ENCODE data around the gene RALGPS1. TPM values are rescaled to one million over a fixed set of nuclear protein-coding genes. Genes with fewer than 3 reads are reported as not detected.

RALGPS1 gene
- total RNA-seq, 4 donors from 2014 or later: 3.3 to 9.8 (median 6.7) TPM

DNA sequence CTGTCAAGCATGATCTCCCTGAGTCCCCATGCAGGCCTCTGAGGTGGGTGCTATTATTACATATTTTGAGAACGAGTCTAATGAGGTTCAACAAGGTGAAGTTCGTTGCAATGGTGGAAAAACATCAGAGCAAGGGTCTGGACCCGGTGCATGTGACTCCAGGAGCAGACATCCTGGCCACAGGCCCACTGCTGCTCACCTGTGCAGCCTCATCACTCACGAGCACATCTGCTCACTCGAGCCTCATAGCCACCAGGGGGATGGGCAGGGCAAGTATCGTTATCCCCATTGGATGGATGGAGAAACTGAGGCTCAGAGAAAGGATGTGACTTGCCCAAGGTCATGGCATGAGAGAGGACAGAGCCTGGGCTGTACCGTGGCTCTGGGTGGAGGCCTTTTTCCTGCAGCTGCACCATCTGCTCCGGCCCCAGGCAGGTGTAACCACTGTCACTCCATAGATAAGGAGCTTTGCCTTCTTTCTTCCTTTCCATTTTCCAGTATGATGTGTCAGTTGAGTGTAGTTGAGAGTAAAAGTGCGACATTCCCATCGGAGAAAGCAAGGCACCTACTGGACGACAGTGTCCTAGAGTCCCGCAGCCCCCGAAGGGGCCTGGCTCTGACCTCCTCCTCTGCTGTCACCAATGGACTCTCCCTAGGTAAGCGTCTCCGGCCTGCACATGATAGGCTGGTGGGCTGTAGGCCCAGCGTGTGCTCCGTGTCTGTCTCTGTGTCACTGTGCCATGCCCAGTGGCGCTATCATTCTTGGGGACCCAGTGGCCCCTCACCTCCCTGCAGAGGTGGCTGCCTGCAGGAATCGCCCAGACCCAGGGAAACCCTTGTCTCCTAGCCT, 281.6 kb downstream of the RALGPS1 start:
- 94 to 97% methylated on average over 15 to 17 of the region's 19 CpGs for WGBS, 2 donors
- H3K9me3 ChIP-seq: no peaks in the 10 kb centered on the region
- no peak overlapping the region for H3K4me3 ChIP-seq
- TF ChIP-seq EP300 (IDR thresholded peaks at IDR 0.05) (no peak), POLR2A (IDR thresholded peaks at IDR 0.05) (no peak)
- TF ChIP-seq, protein P1, sequence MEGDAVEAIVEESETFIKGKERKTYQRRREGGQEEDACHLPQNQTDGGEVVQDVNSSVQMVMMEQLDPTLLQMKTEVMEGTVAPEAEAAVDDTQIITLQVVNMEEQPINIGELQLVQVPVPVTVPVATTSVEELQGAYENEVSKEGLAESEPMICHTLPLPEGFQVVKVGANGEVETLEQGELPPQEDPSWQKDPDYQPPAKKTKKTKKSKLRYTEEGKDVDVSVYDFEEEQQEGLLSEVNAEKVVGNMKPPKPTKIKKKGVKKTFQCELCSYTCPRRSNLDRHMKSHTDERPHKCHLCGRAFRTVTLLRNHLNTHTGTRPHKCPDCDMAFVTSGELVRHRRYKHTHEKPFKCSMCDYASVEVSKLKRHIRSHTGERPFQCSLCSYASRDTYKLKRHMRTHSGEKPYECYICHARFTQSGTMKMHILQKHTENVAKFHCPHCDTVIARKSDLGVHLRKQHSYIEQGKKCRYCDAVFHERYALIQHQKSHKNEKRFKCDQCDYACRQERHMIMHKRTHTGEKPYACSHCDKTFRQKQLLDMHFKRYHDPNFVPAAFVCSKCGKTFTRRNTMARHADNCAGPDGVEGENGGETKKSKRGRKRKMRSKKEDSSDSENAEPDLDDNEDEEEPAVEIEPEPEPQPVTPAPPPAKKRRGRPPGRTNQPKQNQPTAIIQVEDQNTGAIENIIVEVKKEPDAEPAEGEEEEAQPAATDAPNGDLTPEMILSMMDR (IDR thresholded peaks at IDR 0.05): no peak
- H3K27ac ChIP-seq: no peak overlapping the region
- H3K27me3 ChIP-seq: no peaks in the 10 kb centered on the region
- H3K36me3 ChIP-seq: peaks cover 0 to 11% (median 0%) of the 10 kb centered on the region in 3 donors
- H3K4me1 ChIP-seq: peaks cover 0 to 28% (median 15%) of the 10 kb centered on the region in 4 donors
- no peak for DNase-seq (ENCODE audit: low spot score in 2 of 2)

DNA sequence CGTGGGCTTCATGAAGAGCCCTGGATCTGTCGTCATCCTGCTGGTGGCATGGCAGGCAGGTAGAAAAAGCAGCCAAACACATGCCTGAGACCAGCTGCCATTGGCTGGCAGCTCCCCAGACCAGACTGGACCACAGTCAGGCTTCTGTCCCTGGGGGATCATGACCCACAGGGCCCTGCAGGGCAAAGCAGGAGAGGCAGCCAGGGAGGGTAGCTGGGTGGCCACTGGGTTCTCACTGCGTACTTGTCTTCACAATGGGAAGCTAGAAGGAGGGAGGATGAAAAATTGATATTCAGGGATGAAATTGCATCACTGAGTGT, 282.2 kb downstream of the RALGPS1 start:
- no peak for DNase-seq (ENCODE audit: low spot score in 2 of 2)
- H3K27ac ChIP-seq: peak overlapping the region in 1 of 4 donors; percentile 64
- no peaks in the 10 kb centered on the region for H3K27me3 ChIP-seq
- peaks cover 0 to 28% (median 15%) of the 10 kb centered on the region in 4 donors for H3K4me1 ChIP-seq
- no peaks in the 10 kb centered on the region for H3K9me3 ChIP-seq
- peaks cover 0 to 11% (median 0%) of the 10 kb centered on the region in 3 donors for H3K36me3 ChIP-seq
- TF ChIP-seq, protein P1 (IDR thresholded peaks at IDR 0.05): no peak
- TF ChIP-seq POLR2A (IDR thresholded peaks at IDR 0.05) (no peak), EP300 (IDR thresholded peaks at IDR 0.05) (no peak)
- no peak overlapping the region for H3K4me3 ChIP-seq
- WGBS, 2 donors: 64 to 71% methylated on average over 1 of the region's 3 CpGs

DNA sequence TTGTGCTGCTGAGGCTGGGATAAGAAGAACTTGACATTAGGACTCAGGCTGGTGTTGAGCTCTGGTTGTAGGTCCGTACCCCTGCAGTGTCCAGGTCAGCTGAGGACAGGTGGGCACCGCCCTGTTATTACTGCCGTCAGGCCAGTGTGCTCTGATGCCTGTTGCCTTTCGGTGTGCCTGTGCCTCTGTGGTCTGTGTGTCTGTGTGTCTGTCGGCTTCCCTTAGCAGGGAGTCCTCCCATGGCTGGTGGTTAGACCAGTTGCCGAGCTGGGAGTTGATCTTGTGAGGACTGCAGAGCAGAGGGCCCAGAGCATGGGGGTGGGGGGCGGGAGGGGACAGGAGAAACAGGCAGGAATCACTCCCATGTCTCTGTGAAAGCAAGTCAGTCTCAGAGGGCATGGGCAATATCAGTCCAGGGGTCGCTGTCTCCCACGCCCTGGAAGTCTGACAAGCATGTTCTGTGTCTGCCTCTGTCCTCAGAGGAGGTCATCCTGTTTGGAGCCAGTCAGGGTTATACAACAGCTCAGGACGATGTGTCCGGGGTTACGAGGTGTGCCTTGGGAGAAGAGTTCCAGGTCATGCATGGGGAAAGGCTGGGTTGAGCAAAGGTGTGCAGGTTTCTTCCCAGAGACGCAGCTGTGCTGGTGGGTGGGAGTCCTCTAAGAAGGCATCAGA, 282.7 kb downstream of the RALGPS1 start:
- no peak for DNase-seq (ENCODE audit: low spot score in 2 of 2)
- Histone ChIP-seq H3K27me3 (no peaks in the 10 kb centered on the region), H3K4me1 (peaks cover 0 to 29% (median 15%) of the 10 kb centered on the region in 4 donors), H3K9me3 (no peaks in the 10 kb centered on the region), H3K27ac (peak overlapping the region in 2 of 4 donors; percentile 60 to 64), H3K4me3 (no peak overlapping the region), H3K36me3 (peaks cover 0 to 11% (median 0%) of the 10 kb centered on the region in 3 donors)
- TF ChIP-seq EP300 (IDR thresholded peaks at IDR 0.05) (no peak), POLR2A (IDR thresholded peaks at IDR 0.05) (no peak)
- TF ChIP-seq, protein P1 (IDR thresholded peaks at IDR 0.05): no peak
- 72 to 77% methylated on average over 13 of the region's 13 CpGs for WGBS, 2 donors

DNA sequence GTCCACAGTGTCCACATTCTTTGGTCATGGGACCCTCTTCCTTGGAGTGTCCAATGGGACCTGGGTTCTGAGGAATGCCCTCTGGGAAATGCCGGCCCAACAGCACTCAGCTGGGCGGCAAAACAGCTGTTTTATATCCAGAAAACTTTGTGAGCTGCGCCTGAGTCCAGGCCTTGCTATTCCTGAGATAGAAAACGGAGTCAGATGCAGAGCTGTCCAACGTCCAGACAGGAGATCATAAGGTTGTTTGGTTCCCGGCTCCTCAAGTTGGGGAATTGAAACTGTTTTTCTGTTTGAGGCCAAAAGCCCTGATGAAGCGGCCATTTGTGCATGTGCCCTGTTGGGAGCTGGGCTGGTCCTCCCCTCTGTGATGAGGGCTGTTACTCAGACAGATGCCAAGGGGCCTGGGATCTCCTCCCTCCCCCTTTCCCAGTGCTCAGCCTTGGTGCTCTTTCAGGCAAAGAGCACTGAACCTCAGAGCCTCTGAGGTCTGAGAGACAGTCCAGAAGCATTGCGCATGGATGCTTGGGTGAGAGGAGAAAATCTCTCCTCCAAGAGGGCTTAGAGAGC, 283.4 kb downstream of the RALGPS1 start:
- H3K27ac ChIP-seq: peak overlapping the region in 3 of 4 donors; percentile 41 to 75 (median 64)
- H3K9me3 ChIP-seq: no peaks in the 10 kb centered on the region
- no peak overlapping the region for H3K4me3 ChIP-seq
- 52 to 74% methylated on average over 7 to 8 of the region's 8 CpGs for WGBS, 2 donors
- TF ChIP-seq EP300 (IDR thresholded peaks at IDR 0.05) (no peak), POLR2A (IDR thresholded peaks at IDR 0.05) (no peak)
- TF ChIP-seq, protein P1 (IDR thresholded peaks at IDR 0.05): no peak
- no peaks in the 10 kb centered on the region for H3K27me3 ChIP-seq
- H3K4me1 ChIP-seq: peaks cover 0 to 33% (median 15%) of the 10 kb centered on the region in 4 donors
- peaks cover 0 to 11% (median 0%) of the 10 kb centered on the region in 3 donors for H3K36me3 ChIP-seq
- no peak for DNase-seq (ENCODE audit: low spot score in 2 of 2)

All from tibial nerve (tissue), 4 donors.